Stimulated activated CD8-positive, alpha-beta memory T cell treated with anti-CD3 and anti-CD28 coated beads, Interleukin-7, amount 100 ng/mL, for 24 hours (primary cell): ENCODE measurements around the gene GIGYF2.

Experiments
- DNase-seq: peaks from one replicate; pipeline ENCODE4 v3.0.0-alpha.2; 2020; ENCODE audit warnings: low read depth

GIGYF2 gene

GRCh38 chr2:232869138-232870017 is 172.2 kb downstream of the GIGYF2 start:
- DNase-seq = no peak

- DNase-seq = no peak
These were observed 173.1 kb downstream of the GIGYF2 start, which contains the start of gene SNORC for GRCh38 chr2:232870018-232870765. Gene SNORC, plus strand, starts transcription at chr2:232870264. Its CDS starts 78 bp downstream, at chr2:232870342.

GRCh38 chr2:232870766-232871371 is 173.7 kb downstream of the GIGYF2 start:
- DNase-seq = no peak

GRCh38 chr2:232871418-232871834 is 174.3 kb downstream of the GIGYF2 start:
- no peak for DNase-seq

- no peak for DNase-seq
These were observed 175.0 kb downstream of the GIGYF2 start for GRCh38 chr2:232871835-232872736.

GRCh38 chr2:232872826-232873225 is 175.7 kb downstream of the GIGYF2 start:
- no peak for DNase-seq

GRCh38 chr2:232873292-232873908 is 176.3 kb downstream of the GIGYF2 start:
- DNase-seq = no peak

- DNase-seq = no peak
These were observed 176.9 kb downstream of the GIGYF2 start for GRCh38 chr2:232873909-232874641.

- DNase-seq = no peak
These were observed 177.6 kb downstream of the GIGYF2 start for GRCh38 chr2:232874677-232875223.

GRCh38 chr2:232875256-232876121 is 178.4 kb downstream of the GIGYF2 start:
- DNase-seq = no peak

- no peak for DNase-seq
These were observed 179.2 kb downstream of the GIGYF2 start for GRCh38 chr2:232876161-232876977.

GRCh38 chr2:232876978-232877441 is 179.9 kb downstream of the GIGYF2 start:
- DNase-seq = no peak

GRCh38 chr2:232877940-232878511 is 180.9 kb downstream of the GIGYF2 start:
- DNase-seq = no peak

GRCh38 chr2:232878855-232879617 is 181.9 kb downstream of the GIGYF2 start:
- DNase-seq = no peak

GRCh38 chr2:232879618-232880494 is 182.7 kb downstream of the GIGYF2 start:
- no peak for DNase-seq
